Endothelial cell (in vitro differentiated cells): Measurements from ENCODE around the gene KIAA0408. TPM values are rescaled to one million over a fixed set of nuclear protein-coding genes. Genes with fewer than 3 reads are reported as not detected.
"Not testable (repeated sequence)": the region's sequence is repeated elsewhere in the genome, so short reads cannot be mapped to it uniquely, and the experiment has no call there.

Experiments
- DNase-seq: peaks from one replicate; pipeline ENCODE4 v3.0.0; 2021; ENCODE audit warnings: low spot score
- H3K27ac Mint-ChIP-seq: one replicate; pipeline ENCODE4 v1.8.0; 2021; ENCODE audit warnings: mixed read lengths, inconsistent platforms; ENCODE audit not compliant: unreplicated experiment
- H3K27me3 Mint-ChIP-seq: one replicate; pipeline ENCODE4 v1.8.0; 2021; ENCODE audit warnings: mild to moderate bottlenecking, moderate library complexity, mixed read lengths, inconsistent platforms; ENCODE audit not compliant: unreplicated experiment
- H3K36me3 Mint-ChIP-seq: one replicate; pipeline ENCODE4 v1.8.0; 2021; ENCODE audit warnings: mild to moderate bottlenecking, low read depth, mixed read lengths, inconsistent platforms; ENCODE audit not compliant: unreplicated experiment
- H3K4me1 Mint-ChIP-seq: one replicate; pipeline ENCODE4 v1.8.0; 2021; ENCODE audit warnings: mild to moderate bottlenecking, mixed read lengths, inconsistent platforms; ENCODE audit not compliant: unreplicated experiment
- H3K4me3 Mint-ChIP-seq: one replicate; pipeline ENCODE4 v1.8.0; 2021; ENCODE audit warnings: mild to moderate bottlenecking, mixed read lengths, inconsistent platforms; ENCODE audit not compliant: unreplicated experiment
- H3K9me3 Mint-ChIP-seq: one replicate; pipeline ENCODE4 v1.8.0; 2021; ENCODE audit warnings: mixed read lengths, inconsistent platforms; ENCODE audit not compliant: unreplicated experiment
- total RNA-seq: library from RNA; stranded (reverse); fragmentation: NEBNext Ultra II Directional; extraction: Animal tissue kit (Norgen Biotek cat#: 25700); gene quantifications from one replicate; pipeline ENCODE4 v1.2.1, GENCODE V29; 2021; ENCODE audit not compliant: unreplicated experiment
- TF ChIP-seq, protein P1 (sequence below): fragments of 200-600 bp; sonication (generic); IDR thresholded peaks from one replicate; pipeline ENCODE4 v1.5.0; 2021; ENCODE audit warnings: antibody characterized with exemption; ENCODE audit not compliant: unreplicated experiment

Gene KIAA0408
- total RNA-seq, 1 donor from 2014 or later = 6.4 TPM

GRCh38 chr6:127439718-127440117 is 19.5 kb downstream of the KIAA0408 start:
- no peak for DNase-seq
- Mint-ChIP-seq H3K9me3 (no peaks in the 10 kb centered on the region), H3K4me3 (no peak overlapping the region), H3K4me1 (peaks cover 11% of the 10 kb centered on the region), H3K27ac (no peak overlapping the region), H3K36me3 (no peaks in the 10 kb centered on the region), H3K27me3 (no peaks in the 10 kb centered on the region)
- TF ChIP-seq, protein P1, sequence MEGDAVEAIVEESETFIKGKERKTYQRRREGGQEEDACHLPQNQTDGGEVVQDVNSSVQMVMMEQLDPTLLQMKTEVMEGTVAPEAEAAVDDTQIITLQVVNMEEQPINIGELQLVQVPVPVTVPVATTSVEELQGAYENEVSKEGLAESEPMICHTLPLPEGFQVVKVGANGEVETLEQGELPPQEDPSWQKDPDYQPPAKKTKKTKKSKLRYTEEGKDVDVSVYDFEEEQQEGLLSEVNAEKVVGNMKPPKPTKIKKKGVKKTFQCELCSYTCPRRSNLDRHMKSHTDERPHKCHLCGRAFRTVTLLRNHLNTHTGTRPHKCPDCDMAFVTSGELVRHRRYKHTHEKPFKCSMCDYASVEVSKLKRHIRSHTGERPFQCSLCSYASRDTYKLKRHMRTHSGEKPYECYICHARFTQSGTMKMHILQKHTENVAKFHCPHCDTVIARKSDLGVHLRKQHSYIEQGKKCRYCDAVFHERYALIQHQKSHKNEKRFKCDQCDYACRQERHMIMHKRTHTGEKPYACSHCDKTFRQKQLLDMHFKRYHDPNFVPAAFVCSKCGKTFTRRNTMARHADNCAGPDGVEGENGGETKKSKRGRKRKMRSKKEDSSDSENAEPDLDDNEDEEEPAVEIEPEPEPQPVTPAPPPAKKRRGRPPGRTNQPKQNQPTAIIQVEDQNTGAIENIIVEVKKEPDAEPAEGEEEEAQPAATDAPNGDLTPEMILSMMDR = no peak

GRCh38 chr6:127436578-127437110 is 22.5 kb downstream of the KIAA0408 start:
- no peaks in the 10 kb centered on the region for H3K9me3 Mint-ChIP-seq
- no peaks in the 10 kb centered on the region for H3K27me3 Mint-ChIP-seq
- H3K4me1 Mint-ChIP-seq = peaks cover 8% of the 10 kb centered on the region
- no peak for DNase-seq
- no peak overlapping the region for H3K27ac Mint-ChIP-seq
- TF ChIP-seq, protein P1 = no peak
- no peak overlapping the region for H3K4me3 Mint-ChIP-seq
- H3K36me3 Mint-ChIP-seq = no peaks in the 10 kb centered on the region

- Mint-ChIP-seq H3K36me3 (no peaks in the 10 kb centered on the region), H3K27me3 (no peaks in the 10 kb centered on the region), H3K27ac (no peak overlapping the region), H3K4me1 (peaks cover 8% of the 10 kb centered on the region), H3K9me3 (no peaks in the 10 kb centered on the region), H3K4me3 (no peak overlapping the region)
- TF ChIP-seq, protein P1 = no peak
- DNase-seq = no peak
These were observed 23.5 kb downstream of the KIAA0408 start for GRCh38 chr6:127435626-127436220.

GRCh38 chr6:127434651-127435050 is 24.5 kb downstream of the KIAA0408 start:
- H3K4me1 Mint-ChIP-seq = peaks cover 8% of the 10 kb centered on the region
- H3K27ac Mint-ChIP-seq = no peak overlapping the region
- no peak overlapping the region for H3K4me3 Mint-ChIP-seq
- H3K9me3 Mint-ChIP-seq = no peaks in the 10 kb centered on the region
- no peak for DNase-seq
- no peaks in the 10 kb centered on the region for H3K36me3 Mint-ChIP-seq
- H3K27me3 Mint-ChIP-seq = no peaks in the 10 kb centered on the region
- TF ChIP-seq, protein P1 = no peak

GRCh38 chr6:127428562-127428961 is 30.6 kb downstream of the KIAA0408 start:
- H3K36me3 Mint-ChIP-seq, DNase-seq, H3K27ac Mint-ChIP-seq, H3K4me3 Mint-ChIP-seq, H3K9me3 Mint-ChIP-seq, H3K27me3 Mint-ChIP-seq, H3K4me1 Mint-ChIP-seq: not testable (repeated sequence)
